Fibroblast of lung (primary cell): ENCODE measurements around the gene MLPH.
A peak's percentile ranks its signal among the peaks of the same experiment; 100 is the strongest.

Source experiments
- CTCF ChIP-seq, 2 donors: IDR thresholded peaks in 1 of 2; conservative IDR thresholded peaks in 1 of 2; 1 replicate in 1 of 2; 2 replicates in 1 of 2; pipeline ENCODE4 v1.5.1; 2011 to 2012; ENCODE audit warnings: low read length in 2 of 2, control low read depth in 1 of 2, inconsistent platforms in 1 of 2, low read depth in 1 of 2, mild to moderate bottlenecking in 1 of 2
- EZH2 ChIP-seq: IDR thresholded peaks from 2 replicates; pipeline ENCODE4 v1.5.1; 2012; ENCODE audit warnings: low read length, control low read depth, mild to moderate bottlenecking; ENCODE audit errors: missing control alignments

DNA sequence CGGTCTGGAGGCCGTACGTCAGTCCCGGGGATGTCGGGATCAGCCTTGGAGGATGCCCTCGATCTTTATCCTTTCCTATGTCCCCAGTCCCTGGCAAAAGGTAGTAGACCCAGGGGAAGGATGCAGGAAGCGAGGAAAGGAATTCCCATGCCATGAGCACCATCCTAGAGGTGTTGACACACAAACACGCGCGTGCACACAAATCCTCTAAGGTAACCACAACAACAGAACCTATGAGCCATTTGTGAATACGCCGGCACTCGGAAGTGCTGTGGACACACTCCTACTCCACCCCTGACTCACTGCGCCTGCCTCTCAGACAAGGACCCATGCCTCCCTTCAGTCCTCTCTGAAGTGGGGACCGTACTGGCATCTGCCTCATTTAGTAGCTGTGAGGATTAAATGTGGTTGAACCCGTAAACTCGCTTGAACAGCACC, 11.3 kb upstream of the MLPH start:
- TF ChIP-seq CTCF (conservative IDR thresholded peaks at IDR 0.05 in 1 of 2, IDR thresholded peaks at IDR 0.05 in 1 of 2; ENCODE audit: low read depth in 1 of 2, low read length in 2 of 2) (peak in 1 of 2 donors; percentile 3), EZH2 (no peak)
